HCT116 (cell line): ENCODE measurements around the gene ANP32B. TPM values are rescaled to one million over a fixed set of nuclear protein-coding genes. Genes with fewer than 3 reads are reported as not detected.

Experiments
- ATAC-seq: fragments of 200-7000 bp; cut with Tn5 transposase; 2 replicates; pipeline ENCODE4 v1.9.1; 2020; ENCODE audit warnings: mild to moderate bottlenecking, moderate library complexity
- BruUV-seq: library from RNA; stranded (reverse); fragments of 400-500 nt; replicated peaks from 2 replicates; lab custom pipeline; 2021; lab: Mats Ljungman, UMichigan
- CTCF ChIA-PET: fragments of 300-600 bp; sonication (Branson Sonifier 250); formaldehyde crosslinking; loops from one replicate; lab custom pipeline; 2021; ENCODE audit warnings: antibody characterized with exemption; lab: Charles Lee
- POLR2A ChIA-PET: fragments of 300-600, 350-600 bp; sonication (Branson Sonifier 250); formaldehyde crosslinking; loops from one replicate; lab custom pipeline; 2021; ENCODE audit warnings: antibody characterized with exemption; lab: Charles Lee
- RAD21 ChIA-PET, 2 experiments: fragments of 300-600 bp; sonication (Branson Sonifier 250); formaldehyde crosslinking; loops; one replicate each; lab custom pipeline; 2023; ENCODE audit warnings: low total read pairs in 2 of 2; ENCODE audit not compliant: uncharacterized antibody in 2 of 2, unreplicated experiment in 2 of 2, low non-redundant PET in 1 of 2; lab: Charles Lee
- DNase-seq: peaks from one replicate; pipeline ENCODE4 v3.0.0-alpha.2; 2010; ENCODE audit warnings: low read depth, low spot score
- H2AFZ ChIP-seq: fragments of 200-600 bp; shearing (Covaris generic), sonication (generic); 2 replicates; pipeline ENCODE4 v1.6.1; 2017; ENCODE audit warnings: low read depth, mixed run types, mixed read lengths, antibody characterized with exemption, low read length; ENCODE audit not compliant: poor library complexity, severe bottlenecking
- H3K27ac ChIP-seq: 2 replicates; pipeline ENCODE4 v1.5.1; 2012; ENCODE audit warnings: low read depth, low read length
- H3K27me3 ChIP-seq: fragments of 200-600 bp; sonication (generic); 2 replicates; pipeline ENCODE4 v1.6.1; 2016; ENCODE audit warnings: mixed run types, low read length, mixed read lengths; ENCODE audit not compliant: insufficient read depth
- H3K36me3 ChIP-seq, 2 experiments: fragments of 200-500 bp in 1 of 2; fragments of 200-600 bp in 1 of 2; sonication (Bioruptor generic) in 1 of 2; sonication (generic) in 1 of 2; 2 replicates each; pipeline versions ENCODE4 v1.5.1 to v1.6.1; 2014 to 2016; ENCODE audit warnings: low read length in 2 of 2, inconsistent platforms in 1 of 2, mixed read lengths in 1 of 2, mixed run types in 1 of 2; ENCODE audit not compliant: insufficient read depth in 2 of 2, control insufficient read depth in 1 of 2
- H3K4me1 ChIP-seq, 2 experiments: fragments of 200-600 bp in 1 of 2; sonication (generic) in 1 of 2; 2 replicates each; pipeline versions ENCODE4 v1.5.1 to v1.6.1; 2012 to 2017; ENCODE audit warnings: low read length in 2 of 2, inconsistent platforms in 1 of 2, mild to moderate bottlenecking in 1 of 2, mixed read lengths in 1 of 2, mixed run types in 1 of 2, moderate library complexity in 1 of 2; ENCODE audit not compliant: insufficient read depth in 2 of 2, control insufficient read depth in 1 of 2
- H3K4me2 ChIP-seq: fragments of 200-600 bp; sonication (generic); 2 replicates; pipeline ENCODE4 v1.6.1; 2017; ENCODE audit warnings: mixed run types, low read length, mixed read lengths
- H3K4me3 ChIP-seq, 2 experiments: fragments of 200-600 bp in 1 of 2; sonication (generic) in 1 of 2; replicated peaks in 1 of 2; 2 replicates each; pipeline ENCODE4 v1.5.1; 2011 to 2016; ENCODE audit warnings: low read length in 2 of 2, control low read depth in 1 of 2, low read depth in 1 of 2, mild to moderate bottlenecking in 1 of 2, mixed read lengths in 1 of 2, mixed run types in 1 of 2
- H3K79me2 ChIP-seq: fragments of 200-600 bp; sonication (generic); 2 replicates; pipeline ENCODE4 v1.6.1; 2017; ENCODE audit warnings: mild to moderate bottlenecking, mixed run types, low read length, moderate library complexity, mixed read lengths; ENCODE audit not compliant: insufficient read depth
- H3K9ac ChIP-seq: fragments of 200-600 bp; sonication (generic); 2 replicates; pipeline ENCODE4 v1.6.1; 2016; ENCODE audit warnings: low read length, mixed read lengths
- H3K9me2 ChIP-seq: fragments of 200-600 bp; sonication (generic), shearing (Covaris generic); 2 replicates; pipeline ENCODE4 v1.6.1; 2017; ENCODE audit warnings: mixed run types, mild to moderate bottlenecking, moderate library complexity; ENCODE audit not compliant: insufficient read depth
- H3K9me3 ChIP-seq, 2 experiments: fragments of 200-500 bp in 1 of 2; fragments of 200-600 bp in 1 of 2; sonication (Bioruptor generic) in 1 of 2; sonication (generic) in 1 of 2; 2 replicates each; pipeline ENCODE4 v1.6.1; 2014 to 2017; ENCODE audit warnings: low read length in 2 of 2, mixed read lengths in 2 of 2, inconsistent platforms in 1 of 2, low read depth in 1 of 2, mild to moderate bottlenecking in 1 of 2, mixed run types in 1 of 2, moderate library complexity in 1 of 2; ENCODE audit not compliant: control insufficient read depth in 1 of 2, insufficient read depth in 1 of 2
- H4K20me1 ChIP-seq: fragments of 200-600 bp; sonication (generic), shearing (Covaris generic); 2 replicates; pipeline ENCODE4 v1.6.1; 2017; ENCODE audit warnings: mixed run types, mild to moderate bottlenecking, moderate library complexity; ENCODE audit not compliant: insufficient read depth
- CEBPB ChIP-seq: IDR thresholded peaks from 2 replicates; pipeline ENCODE4 v1.6.1; 2012; ENCODE audit warnings: low read depth
- EGR1 ChIP-seq: IDR thresholded peaks from 2 replicates; pipeline ENCODE4 v1.6.1; 2012; ENCODE audit warnings: low read depth
- ELF1 ChIP-seq: IDR thresholded peaks from 2 replicates; pipeline ENCODE4 v1.6.1; 2012; ENCODE audit warnings: low read depth, borderline replicate concordance
- EZH2 ChIP-seq: fragments of 200-600 bp; sonication (generic); IDR thresholded peaks from 2 replicates; pipeline ENCODE4 v1.6.1; 2017; ENCODE audit warnings: antibody characterized with exemption, mixed run types
- EZH2phosphoT487 ChIP-seq: fragments of 200-600 bp; IDR thresholded peaks from 2 replicates; pipeline ENCODE4 v1.6.1; 2018; ENCODE audit warnings: antibody characterized with exemption, borderline replicate concordance
- RAD21 ChIP-seq: IDR thresholded peaks from 2 replicates; pipeline ENCODE4 v1.6.1; 2012; ENCODE audit warnings: low read depth, mild to moderate bottlenecking
- SIN3A ChIP-seq: IDR thresholded peaks from 2 replicates; pipeline ENCODE4 v1.6.1; 2012; ENCODE audit warnings: low read depth
- TCF7L2 ChIP-seq: IDR thresholded peaks from 2 replicates; pipeline ENCODE4 v1.7.0; 2011; ENCODE audit warnings: borderline replicate concordance, inconsistent platforms; ENCODE audit not compliant: insufficient read depth, insufficient read length; ENCODE audit errors: extremely low read depth
- ZNF274 ChIP-seq: fragments of 200-500 bp; sonication (Bioruptor generic); IDR thresholded peaks from 2 replicates; pipeline ENCODE4 v1.6.1; 2014; ENCODE audit warnings: mild to moderate bottlenecking, low read depth, low read length, inconsistent platforms
- intact Hi-C: fragments of 100-400 bp; cut with micrococcal nuclease; formaldehyde crosslinking; loops from 2 replicates; pipeline ENCODE4 v1.10.0; 2022
- total RNA-seq: library from RNA; stranded (reverse); gene quantifications from one replicate; pipeline ENCODE4 v1.2.1, GENCODE V29; 2021; ENCODE audit not compliant: unreplicated experiment
- TF ChIP-seq, protein P1 (sequence below): IDR thresholded peaks from 2 replicates; pipeline ENCODE4 v1.6.1; 2012

Gene ANP32B
- total RNA-seq, 1 experiment from 2014 or later = 206 TPM

DNA sequence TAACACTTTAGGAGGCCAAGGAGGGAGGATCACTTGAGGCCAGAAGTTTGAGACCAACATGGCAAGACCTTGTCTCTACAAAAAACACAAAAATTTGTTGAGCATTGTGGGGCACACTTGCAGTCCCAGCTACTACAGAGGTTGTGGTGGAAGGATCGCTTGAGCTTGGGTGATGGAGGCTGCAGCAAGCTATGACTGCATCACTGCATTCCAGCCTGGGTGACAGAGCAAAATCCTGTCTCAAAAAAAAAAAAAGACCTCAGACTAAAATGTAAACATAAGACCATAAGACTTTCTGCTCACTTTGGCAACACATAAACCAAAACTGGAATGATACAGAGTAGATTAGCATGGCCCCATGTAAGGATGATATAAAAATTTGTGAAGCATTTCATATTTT, 48.8 kb downstream of the ANP32B start:
- Histone ChIP-seq H3K27ac (no peak overlapping the region), H3K36me3 (no peaks in the 10 kb centered on the region; a peak in 1 of 4 replicates), H3K9me3 (no peaks in the 10 kb centered on the region), H3K4me3 (no peak overlapping the region), H3K79me2 (no peaks in the 10 kb centered on the region), H3K9ac (no peak overlapping the region), H2AFZ (no peak overlapping the region), H3K4me2 (no peak overlapping the region), H3K9me2 (no peaks in the 10 kb centered on the region), H3K4me1 (peaks cover 0 to 26% of the 10 kb centered on the region in 2 experiments; a peak in 2 of 4 replicates), H4K20me1 (no peaks in the 10 kb centered on the region), H3K27me3 (no peaks in the 10 kb centered on the region)
- CTCF ChIA-PET = interaction anchor here (2.0 kb wide), 1 partner anchor 109 kb away, joined by 8 read pairs; no protein-coding TSS in a partner anchor
- intact Hi-C loops = loop anchor here (5.0 kb wide), 1 partner anchor 95 kb away; the partner anchor contains the start of gene HEMGN
- RAD21 ChIA-PET = no interaction called here
- BruUV-seq = no TSS peak
- no peak for ATAC-seq
- no peak for DNase-seq
- POLR2A ChIA-PET = no interaction called here
- no peak for TF ChIP-seq EZH2phosphoT487
- TF ChIP-seq TCF7L2 = no peak
- no peak for TF ChIP-seq EZH2
- TF ChIP-seq ELF1 = no peak
- TF ChIP-seq RAD21 = no peak
- TF ChIP-seq, protein P1, sequence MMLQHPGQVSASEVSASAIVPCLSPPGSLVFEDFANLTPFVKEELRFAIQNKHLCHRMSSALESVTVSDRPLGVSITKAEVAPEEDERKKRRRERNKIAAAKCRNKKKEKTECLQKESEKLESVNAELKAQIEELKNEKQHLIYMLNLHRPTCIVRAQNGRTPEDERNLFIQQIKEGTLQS = no peak
- TF ChIP-seq EGR1 = no peak
- TF ChIP-seq ZNF274 = no peak
- no peak for TF ChIP-seq CEBPB
- TF ChIP-seq SIN3A = no peak
